GM12878 (cell line): ENCODE results near the gene SYNPO. TPM values are rescaled to one million over a fixed set of nuclear protein-coding genes. Genes with fewer than 3 reads are reported as not detected.

ENCODE experiments used
- ATAC-seq: fragments of 200-7000 bp; cut with Tn5 transposase; 3 replicates; pipeline ENCODE4 v1.9.1; 2020; ENCODE audit warnings: mild to moderate bottlenecking, moderate library complexity
- BruUV-seq: library from RNA; stranded (reverse); fragments of 400-500 nt; replicated peaks from 2 replicates; lab custom pipeline; 2021; lab: Mats Ljungman, UMichigan
- CTCF ChIA-PET: fragments of 300-600 bp; sonication (Branson Sonifier 250); formaldehyde crosslinking; extraction: SDS; loops from one replicate; lab custom pipeline; 2021; ENCODE audit warnings: inconsistent platforms; lab: Yijun Ruan, JAX
- POLR2A ChIA-PET: fragments of 350-600 bp; formaldehyde crosslinking; extraction: SDS; loops from one replicate; lab custom pipeline; 2021; ENCODE audit warnings: inconsistent platforms; lab: Charles Lee
- RAD21 ChIA-PET: fragments of 300-600 bp; sonication (Branson Sonifier 250); formaldehyde crosslinking; loops from one replicate; lab custom pipeline; 2023; ENCODE audit warnings: antibody characterized with exemption; ENCODE audit not compliant: unreplicated experiment; lab: Charles Lee
- SMC1A ChIA-PET: fragments of 300-600 bp; sonication (Branson Sonifier 250); formaldehyde crosslinking; loops from one replicate; lab custom pipeline; 2023; ENCODE audit not compliant: unreplicated experiment, uncharacterized antibody; lab: Charles Lee
- DNase-seq: peaks from one replicate; pipeline ENCODE4 v3.0.0-alpha.2; 2011; ENCODE audit warnings: low read depth, low spot score
- FAIRE-seq: peaks from 3 replicates; lab custom pipeline; 2011; peaks lifted over from hg19 to GRCh38; lab: Jason Lieb, UNC
- H2AFZ ChIP-seq: 2 replicates; pipeline ENCODE4 v1.6.0; 2011; ENCODE audit warnings: low read depth, low read length, control low read depth; ENCODE audit not compliant: control insufficient read depth
- H3K27ac ChIP-seq: 2 replicates; pipeline ENCODE4 v1.5.1; 2011; ENCODE audit warnings: control low read depth; ENCODE audit not compliant: control insufficient read depth, insufficient read depth
- H3K27me3 ChIP-seq, 2 experiments: replicated peaks in 1 of 2; 2 replicates each; pipeline versions ENCODE4 v1.6.0 to v1.6.1; 2011; ENCODE audit warnings: low read length in 1 of 2; ENCODE audit not compliant: control insufficient read depth in 2 of 2, insufficient read depth in 2 of 2
- H3K36me3 ChIP-seq, 2 experiments: 2 replicates each; pipeline ENCODE4 v1.5.1; 2011; ENCODE audit warnings: low read length in 1 of 2; ENCODE audit not compliant: control insufficient read depth in 2 of 2, insufficient read depth in 2 of 2
- H3K4me1 ChIP-seq: 2 replicates; pipeline ENCODE4 v1.6.1; 2011; ENCODE audit warnings: mild to moderate bottlenecking, low read length, moderate library complexity, mixed read lengths; ENCODE audit not compliant: control insufficient read depth, insufficient read depth
- H3K4me2 ChIP-seq: 2 replicates; pipeline ENCODE4 v1.6.0; 2011; ENCODE audit warnings: control low read depth; ENCODE audit not compliant: control insufficient read depth, insufficient read depth
- H3K4me3 ChIP-seq: fragments of 200-600 bp; sonication (generic); 2 replicates; pipeline ENCODE4 v1.5.1; 2016
- H3K79me2 ChIP-seq: 2 replicates; pipeline ENCODE4 v1.6.0; 2011; ENCODE audit warnings: low read length; ENCODE audit not compliant: control insufficient read depth, insufficient read depth
- H3K9ac ChIP-seq: 2 replicates; pipeline ENCODE4 v1.8.0; 2011; ENCODE audit warnings: low read length, control low read depth, mixed read lengths; ENCODE audit not compliant: control insufficient read depth, insufficient read depth
- H3K9me3 ChIP-seq: replicated peaks from 3 replicates; pipeline ENCODE4 v1.5.1; 2011; ENCODE audit warnings: mild to moderate bottlenecking, low read length; ENCODE audit not compliant: control insufficient read depth, insufficient read depth
- H4K20me1 ChIP-seq: 2 replicates; pipeline ENCODE4 v1.6.0; 2011; ENCODE audit not compliant: control insufficient read depth, insufficient read depth
- BCL3 ChIP-seq: IDR thresholded peaks from 2 replicates; pipeline ENCODE4 v1.6.1; 2011; ENCODE audit warnings: borderline replicate concordance, low read depth, mild to moderate bottlenecking, moderate library complexity, low read length; ENCODE audit not compliant: insufficient read depth, poor library complexity, severe bottlenecking
- BRCA1 ChIP-seq: IDR thresholded peaks from 2 replicates; pipeline ENCODE4 v1.6.1; 2011; ENCODE audit warnings: low read depth, low read length, improper control_type of control experiment
- CHD1 ChIP-seq: IDR thresholded peaks from 2 replicates; pipeline ENCODE4 v1.6.1; 2012; ENCODE audit warnings: low read depth, low read length, improper control_type of control experiment
- E4F1 ChIP-seq: fragments of 450-650 bp; IDR thresholded peaks from 2 replicates; pipeline ENCODE4 v1.6.1; 2018; ENCODE audit warnings: borderline replicate concordance, mild to moderate bottlenecking; ENCODE audit not compliant: partially characterized antibody
- EGR1 ChIP-seq, 2 experiments: IDR thresholded peaks; 1 replicate in 1 of 2; 2 replicates in 1 of 2; pipeline ENCODE4 v1.6.1; 2011 to 2012; ENCODE audit warnings: low read depth in 2 of 2, low read length in 2 of 2, borderline replicate concordance in 1 of 2, mild to moderate bottlenecking in 1 of 2, moderate library complexity in 1 of 2
- ETV6 ChIP-seq, 2 experiments: fragments of 450-650 bp in 1 of 2; IDR thresholded peaks in 1 of 2; conservative IDR thresholded peaks in 1 of 2; 2 replicates each; pipeline ENCODE4 v1.6.1; 2014; ENCODE audit warnings: antibody characterized with exemption in 1 of 2, borderline replicate concordance in 1 of 2, low read depth in 1 of 2, mild to moderate bottlenecking in 1 of 2, moderate library complexity in 1 of 2
- JUND ChIP-seq: IDR thresholded peaks from 2 replicates; pipeline ENCODE4 v1.6.1; 2012; ENCODE audit warnings: low read depth, mild to moderate bottlenecking, low read length, improper control_type of control experiment, moderate library complexity
- MTA3 ChIP-seq: IDR thresholded peaks from 2 replicates; pipeline ENCODE4 v1.6.1; 2012; ENCODE audit warnings: low read length, inconsistent platforms, borderline replicate concordance
- POLR2AphosphoS5 ChIP-seq: IDR thresholded peaks from 2 replicates; pipeline ENCODE4 v1.6.1; 2011; ENCODE audit warnings: mild to moderate bottlenecking, low read length, inconsistent platforms
- POU2F2 ChIP-seq: IDR thresholded peaks from 3 replicates; pipeline ENCODE4 v1.6.1; 2011; ENCODE audit warnings: low read depth, mild to moderate bottlenecking, low read length, borderline replicate concordance
- RAD51 ChIP-seq: fragments of 450-650 bp; IDR thresholded peaks from 2 replicates; pipeline ENCODE4 v1.6.1; 2016; ENCODE audit warnings: moderate library complexity, mild to moderate bottlenecking, inconsistent platforms
- RBBP5 ChIP-seq: fragments of 200-600 bp; sonication (generic); conservative IDR thresholded peaks from 2 replicates; pipeline ENCODE4 v1.6.1; 2016
- SPI1 ChIP-seq: IDR thresholded peaks from 2 replicates; pipeline ENCODE4 v1.6.1; 2011; ENCODE audit warnings: low read depth, mild to moderate bottlenecking, low read length, moderate library complexity, borderline replicate concordance; ENCODE audit not compliant: insufficient read depth
- ZNF384 ChIP-seq: IDR thresholded peaks from 2 replicates; pipeline ENCODE4 v1.6.1; 2012; ENCODE audit warnings: low read depth, mild to moderate bottlenecking, low read length, improper control_type of control experiment, borderline replicate concordance
- WGBS: methylation state at CpG from one replicate; pipeline ENCODE4 v1.1.6; 2016; ENCODE audit warnings: low lambda C conversion rate; ENCODE audit not compliant: insufficient replicate concordance, insufficient coverage; ENCODE audit errors: missing lambda C conversion rate; 5-methylcytosine and 5-hydroxymethylcytosine counted together
- in situ Hi-C: fragments of 300-500 bp; cut with MboI; formaldehyde crosslinking; loops from 9 replicates; pipeline ENCODE4 v1.14.3; 2018; ENCODE audit warnings: mixed read lengths
- intact Hi-C: fragments of 100-400 bp; cut with micrococcal nuclease; formaldehyde crosslinking; loops from one replicate; pipeline ENCODE4 v1.14.2; 2022; ENCODE audit not compliant: unreplicated experiment
- polyA plus RNA-seq, 11 experiments: library from polyadenylated mRNA; depleted of rRNA in 4 of 11; unstranded in 6 of 11; stranded (reverse) in 5 of 11; fragments of >200 nt; fragmentation: Nextera tagmentation in 4 of 11; fragmentation: Illumina TruSeq in 1 of 11; extraction: Ambion mirVana in 4 of 11; extraction: Trizol in 1 of 11; gene quantifications; 1 replicate in 1 of 11; 2 replicates in 10 of 11; pipeline versions ENCODE4 v1.2.1 to v1.2.3, GENCODE V29; 2011 to 2016; ENCODE audit warnings: inconsistent platforms in 2 of 11, missing spikeins in 2 of 11, low read depth in 1 of 11
- total RNA-seq, 4 experiments: library from RNA; depleted of rRNA in 3 of 4; stranded (reverse); fragments of >200 nt in 3 of 4; fragmentation: Illumina TruSeq in 1 of 4; extraction: Trizol in 1 of 4; gene quantifications; 2 replicates each; pipeline versions ENCODE4 v1.2.1 to v1.2.3, GENCODE V29; 2013 to 2021
- TF ChIP-seq, protein P1 (sequence below): fragments of 450-650 bp; IDR thresholded peaks from 2 replicates; pipeline ENCODE4 v1.6.1; 2016; ENCODE audit warnings: mild to moderate bottlenecking

SYNPO gene
- total and polyA plus RNA-seq, 10 of the 15 experiments (the other 5 are each of a cell fraction or from before 2014, with no cell fraction given): 0.77 to 21.0 (median 3.9) TPM

DNA sequence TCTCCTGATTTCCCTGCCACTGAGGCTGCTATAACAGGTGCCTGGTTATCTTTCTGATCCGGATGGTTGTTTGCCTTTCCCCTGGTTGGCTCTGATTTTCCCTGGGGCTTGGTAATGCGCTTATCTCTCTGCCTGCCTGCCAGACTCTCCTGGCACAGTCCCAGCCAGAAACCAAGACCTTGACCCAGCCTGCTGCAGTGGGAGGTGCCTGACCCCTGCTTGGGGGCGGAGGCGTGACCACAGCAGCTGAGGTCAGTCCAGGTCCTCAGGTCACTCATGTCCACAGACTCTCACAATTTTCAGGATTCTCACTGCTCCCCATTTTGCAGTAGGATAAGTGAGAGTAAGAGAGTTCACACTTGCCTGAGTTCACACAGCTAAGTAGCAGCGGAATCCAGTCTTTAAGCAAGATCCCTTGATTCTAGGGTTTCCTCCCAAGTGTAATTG, 24.4 kb upstream of the SYNPO start:
- RAD21 ChIA-PET: no interaction called here

More for the DNA sequence above, 24.4 kb upstream of the SYNPO start:
- ChIA-PET CTCF (interaction anchor here (1.4 kb wide), 1 partner anchor 56 kb away, joined by 3 read pairs; no protein-coding TSS in a partner anchor), SMC1A (interaction anchor here (0.6 to 1.2 kb wide), 2 partner anchors 11 to 1125 kb away, joined by 3 read pairs; no protein-coding TSS in a partner anchor), POLR2A (interaction anchor here (1.6 kb wide), 1 partner anchor 29 kb away, joined by 3 read pairs; no protein-coding TSS in a partner anchor)
- H2AFZ ChIP-seq: no peak overlapping the region
- H3K27ac ChIP-seq: no peak overlapping the region
- H3K4me2 ChIP-seq: no peak overlapping the region
- WGBS: 43% methylated on average over 5 of the region's 5 CpGs
- H3K27me3 ChIP-seq: no peaks in the 10 kb centered on the region; a peak in 1 of 4 replicates
- ATAC-seq (no peak), DNase-seq (no peak), FAIRE-seq (no peak)
- intact Hi-C loops: no loop called here
- H4K20me1 ChIP-seq: no peaks in the 10 kb centered on the region
- no peaks in the 10 kb centered on the region for H3K4me1 ChIP-seq
- no peak overlapping the region for H3K4me3 ChIP-seq
- H3K79me2 ChIP-seq: no peaks in the 10 kb centered on the region
- TF ChIP-seq SPI1 (no peak), ETV6 (conservative IDR thresholded peaks at IDR 0.05 in 1 of 2, IDR thresholded peaks at IDR 0.05 in 1 of 2; ENCODE audit: borderline replicate concordance in 1 of 2, low read depth in 1 of 2) (no peak), RAD51 (no peak), BRCA1 (no peak), BCL3 (no peak), RBBP5 (no peak), E4F1 (no peak), POU2F2 (no peak), EGR1 (IDR thresholded peaks at IDR 0.05; ENCODE audit: borderline replicate concordance in 1 of 2, low read depth in 2 of 2, low read length in 2 of 2) (no peak), MTA3 (no peak), CHD1 (no peak), POLR2AphosphoS5 (no peak), ZNF384 (no peak), JUND (no peak)
- TF ChIP-seq, protein P1, sequence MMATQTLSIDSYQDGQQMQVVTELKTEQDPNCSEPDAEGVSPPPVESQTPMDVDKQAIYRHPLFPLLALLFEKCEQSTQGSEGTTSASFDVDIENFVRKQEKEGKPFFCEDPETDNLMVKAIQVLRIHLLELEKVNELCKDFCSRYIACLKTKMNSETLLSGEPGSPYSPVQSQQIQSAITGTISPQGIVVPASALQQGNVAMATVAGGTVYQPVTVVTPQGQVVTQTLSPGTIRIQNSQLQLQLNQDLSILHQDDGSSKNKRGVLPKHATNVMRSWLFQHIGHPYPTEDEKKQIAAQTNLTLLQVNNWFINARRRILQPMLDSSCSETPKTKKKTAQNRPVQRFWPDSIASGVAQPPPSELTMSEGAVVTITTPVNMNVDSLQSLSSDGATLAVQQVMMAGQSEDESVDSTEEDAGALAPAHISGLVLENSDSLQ: no peak
- no TSS peak for BruUV-seq
- H3K9me3 ChIP-seq: no peaks in the 10 kb centered on the region
- no peak overlapping the region for H3K9ac ChIP-seq
- no peaks in the 10 kb centered on the region for H3K36me3 ChIP-seq
- in situ Hi-C loops: no loop called here
